Osteocyte (in vitro differentiated cells): ENCODE data around the gene INAVA. TPM values are rescaled to one million over a fixed set of nuclear protein-coding genes. Genes with fewer than 3 reads are reported as not detected.
"Not testable (repeated sequence)": the region's sequence is repeated elsewhere in the genome, so short reads cannot be mapped to it uniquely, and the experiment has no call there.

ENCODE experiments used
- DNase-seq: peaks from one replicate; pipeline ENCODE4 v3.0.0; 2021; ENCODE audit warnings: mixed read lengths; ENCODE audit not compliant: unreplicated experiment; ENCODE audit errors: extremely low spot score
- H3K27ac Mint-ChIP-seq: one replicate; pipeline ENCODE4 v1.8.0; 2021; ENCODE audit warnings: mild to moderate bottlenecking, mixed read lengths; ENCODE audit not compliant: unreplicated experiment
- H3K27me3 Mint-ChIP-seq: one replicate; pipeline ENCODE4 v1.8.0; 2021; ENCODE audit warnings: mixed read lengths; ENCODE audit not compliant: unreplicated experiment
- H3K36me3 Mint-ChIP-seq: one replicate; pipeline ENCODE4 v1.8.0; 2021; ENCODE audit warnings: mixed read lengths; ENCODE audit not compliant: unreplicated experiment
- H3K4me1 Mint-ChIP-seq: one replicate; pipeline ENCODE4 v1.8.0; 2021; ENCODE audit warnings: mixed read lengths; ENCODE audit not compliant: unreplicated experiment
- H3K4me3 Mint-ChIP-seq: one replicate; pipeline ENCODE4 v1.8.0; 2021; ENCODE audit warnings: mild to moderate bottlenecking, moderate library complexity, mixed read lengths; ENCODE audit not compliant: unreplicated experiment
- H3K9me3 Mint-ChIP-seq: one replicate; pipeline ENCODE4 v1.8.0; 2021; ENCODE audit warnings: mixed read lengths; ENCODE audit not compliant: unreplicated experiment
- CTCF ChIP-seq: fragments of 200-600 bp; sonication (generic); IDR thresholded peaks from 2 replicates; pipeline ENCODE4 v1.5.0; 2021; ENCODE audit warnings: antibody characterized with exemption, mild to moderate bottlenecking, moderate library complexity
- total RNA-seq: library from RNA; stranded (reverse); gene quantifications from 2 replicates; pipeline ENCODE4 v1.2.1, GENCODE V29; 2021

The INAVA gene
- total RNA-seq, 1 donor from 2014 or later, result 2.0 TPM

- H3K27ac Mint-ChIP-seq, result no peak overlapping the region
- no peak for DNase-seq
- no peaks in the 10 kb centered on the region for H3K9me3 Mint-ChIP-seq
Measured at GRCh38 chr1:200962631-200963030, 67.9 kb downstream of the INAVA start.

GRCh38 chr1:200963076-200963475, 68.4 kb downstream of the INAVA start:
- no peaks in the 10 kb centered on the region for H3K36me3 Mint-ChIP-seq
- H3K27me3 Mint-ChIP-seq, result peaks cover 4% of the 10 kb centered on the region
- DNase-seq, result no peak
- no peaks in the 10 kb centered on the region for H3K4me1 Mint-ChIP-seq
- H3K4me3 Mint-ChIP-seq, result no peak overlapping the region
- no peak for TF ChIP-seq CTCF
- no peaks in the 10 kb centered on the region for H3K9me3 Mint-ChIP-seq
- H3K27ac Mint-ChIP-seq, result no peak overlapping the region

More at GRCh38 chr1:200962631-200963030, 67.9 kb downstream of the INAVA start:
- Mint-ChIP-seq H3K4me1 (no peaks in the 10 kb centered on the region), H3K36me3 (no peaks in the 10 kb centered on the region), H3K27me3 (peaks cover 4% of the 10 kb centered on the region), H3K4me3 (no peak overlapping the region)
- TF ChIP-seq CTCF, result no peak

- H3K36me3 Mint-ChIP-seq, DNase-seq, H3K4me3 Mint-ChIP-seq, H3K4me1 Mint-ChIP-seq, H3K27me3 Mint-ChIP-seq, H3K27ac Mint-ChIP-seq, H3K9me3 Mint-ChIP-seq: not testable (repeated sequence)
Measured at GRCh38 chr1:200963888-200964287, 69.2 kb downstream of the INAVA start.

Other genes with a start within 250 kb of the INAVA start
- gene DDX59, start 225.0 kb upstream of the INAVA start, total RNA-seq, result 22.4 and 23.9 TPM in 2 replicates
- gene CAMSAP2, start 156.0 kb upstream of the INAVA start, total RNA-seq, result 44.7 and 47.8 TPM in 2 replicates
- gene GPR25, start 21.9 kb upstream of the INAVA start, total RNA-seq, result not detected in 2 replicates
- 0.63 and 0.97 TPM in 2 replicates for gene KIF21B, start 128.8 kb downstream of the INAVA start, total RNA-seq
- not detected in 2 replicates for gene CACNA1S, start 217.5 kb downstream of the INAVA start, total RNA-seq
- not detected in 2 replicates for gene ASCL5, start 232.3 kb downstream of the INAVA start, total RNA-seq